ENCODE measurements around the gene GTF3A. TPM values are rescaled to one million over a fixed set of nuclear protein-coding genes. Genes with fewer than 3 reads are reported as not detected.

The GTF3A gene
- total and polyA plus RNA-seq, 4 donors, result 66.4 to 144 (median 96.7) TPM

GRCh38 chr13:27395007-27395510 lies 29.4 kb upstream of the GTF3A start:
- 92% methylated on average over 14 of the region's 14 CpGs for WGBS
- TF ChIP-seq JUND (IDR thresholded peaks at IDR 0.05) (no peak), HNF4G (IDR thresholded peaks at IDR 0.05) (no peak)
- TF ChIP-seq, protein P1, sequence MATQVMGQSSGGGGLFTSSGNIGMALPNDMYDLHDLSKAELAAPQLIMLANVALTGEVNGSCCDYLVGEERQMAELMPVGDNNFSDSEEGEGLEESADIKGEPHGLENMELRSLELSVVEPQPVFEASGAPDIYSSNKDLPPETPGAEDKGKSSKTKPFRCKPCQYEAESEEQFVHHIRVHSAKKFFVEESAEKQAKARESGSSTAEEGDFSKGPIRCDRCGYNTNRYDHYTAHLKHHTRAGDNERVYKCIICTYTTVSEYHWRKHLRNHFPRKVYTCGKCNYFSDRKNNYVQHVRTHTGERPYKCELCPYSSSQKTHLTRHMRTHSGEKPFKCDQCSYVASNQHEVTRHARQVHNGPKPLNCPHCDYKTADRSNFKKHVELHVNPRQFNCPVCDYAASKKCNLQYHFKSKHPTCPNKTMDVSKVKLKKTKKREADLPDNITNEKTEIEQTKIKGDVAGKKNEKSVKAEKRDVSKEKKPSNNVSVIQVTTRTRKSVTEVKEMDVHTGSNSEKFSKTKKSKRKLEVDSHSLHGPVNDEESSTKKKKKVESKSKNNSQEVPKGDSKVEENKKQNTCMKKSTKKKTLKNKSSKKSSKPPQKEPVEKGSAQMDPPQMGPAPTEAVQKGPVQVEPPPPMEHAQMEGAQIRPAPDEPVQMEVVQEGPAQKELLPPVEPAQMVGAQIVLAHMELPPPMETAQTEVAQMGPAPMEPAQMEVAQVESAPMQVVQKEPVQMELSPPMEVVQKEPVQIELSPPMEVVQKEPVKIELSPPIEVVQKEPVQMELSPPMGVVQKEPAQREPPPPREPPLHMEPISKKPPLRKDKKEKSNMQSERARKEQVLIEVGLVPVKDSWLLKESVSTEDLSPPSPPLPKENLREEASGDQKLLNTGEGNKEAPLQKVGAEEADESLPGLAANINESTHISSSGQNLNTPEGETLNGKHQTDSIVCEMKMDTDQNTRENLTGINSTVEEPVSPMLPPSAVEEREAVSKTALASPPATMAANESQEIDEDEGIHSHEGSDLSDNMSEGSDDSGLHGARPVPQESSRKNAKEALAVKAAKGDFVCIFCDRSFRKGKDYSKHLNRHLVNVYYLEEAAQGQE (IDR thresholded peaks at IDR 0.05), result no peak
- no peak for DNase-seq (ENCODE audit: low spot score)
- peaks cover 0 to 4% (median 0%) of the 10 kb centered on the region in 4 donors for H3K4me1 ChIP-seq (ENCODE audit: control insufficient read depth in 4 of 4, insufficient read depth in 4 of 4, low read length in 3 of 4)
- H3K36me3 ChIP-seq (ENCODE audit: control insufficient read depth in 4 of 4, insufficient read depth in 3 of 4, low read depth in 1 of 4, low read length in 3 of 4), result no peaks in the 10 kb centered on the region
- no peaks in the 10 kb centered on the region for H3K27me3 ChIP-seq (ENCODE audit: control insufficient read depth in 4 of 4, insufficient read depth in 4 of 4, low read length in 3 of 4)
- H3K9ac ChIP-seq (ENCODE audit: low read depth in 1 of 2, low read length in 2 of 2), result no peak overlapping the region
- H3K9me3 ChIP-seq (ENCODE audit: control insufficient read depth in 4 of 4, low read length in 3 of 4), result no peaks in the 10 kb centered on the region
- H3K27ac ChIP-seq (ENCODE audit: low read depth in 1 of 2, low read length in 2 of 2), result no peak overlapping the region
- H3K4me3 ChIP-seq (ENCODE audit: low read depth in 1 of 3, low read length in 3 of 3), result no peak overlapping the region

DNA sequence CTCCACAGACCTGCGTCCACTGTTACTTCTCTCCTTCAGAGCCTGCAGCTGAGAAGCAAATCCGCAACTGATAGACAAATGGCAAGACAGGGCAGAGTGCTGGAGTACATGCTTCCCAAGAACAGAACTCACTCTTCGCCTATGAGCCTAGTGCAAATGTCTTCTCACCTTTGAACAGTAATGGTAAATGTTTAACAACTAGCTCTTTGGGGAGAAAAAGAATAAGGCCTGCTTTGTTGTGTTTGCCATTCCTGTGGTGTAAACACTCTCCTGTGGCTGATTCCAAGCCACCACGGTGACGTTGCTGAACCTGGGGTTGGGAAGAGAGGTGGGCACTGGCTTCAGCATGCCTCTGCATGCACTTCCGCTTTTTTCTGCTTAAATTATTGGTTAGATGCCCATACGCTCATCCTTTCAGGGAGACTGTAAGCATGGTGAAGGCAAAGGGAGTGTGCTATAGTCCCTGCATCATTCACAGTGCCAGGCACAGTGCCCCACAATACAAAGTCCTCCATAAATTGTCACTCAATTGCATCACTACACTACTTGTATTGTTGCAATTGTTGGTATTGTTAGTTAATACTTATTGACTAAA lies 28.1 kb upstream of the GTF3A start:
- WGBS, result 66% methylated on average over 7 of the region's 7 CpGs
- Histone ChIP-seq H3K9ac (ENCODE audit: low read depth in 1 of 2, low read length in 2 of 2) (no peak overlapping the region), H3K27ac (ENCODE audit: low read depth in 1 of 2, low read length in 2 of 2) (no peak overlapping the region), H3K36me3 (ENCODE audit: control insufficient read depth in 4 of 4, insufficient read depth in 3 of 4, low read depth in 1 of 4, low read length in 3 of 4) (no peaks in the 10 kb centered on the region), H3K9me3 (ENCODE audit: control insufficient read depth in 4 of 4, low read length in 3 of 4) (no peaks in the 10 kb centered on the region), H3K4me3 (ENCODE audit: low read depth in 1 of 3, low read length in 3 of 3) (peak overlapping the region in 2 of 3 donors; percentile 5 to 14), H3K27me3 (ENCODE audit: control insufficient read depth in 4 of 4, insufficient read depth in 4 of 4, low read length in 3 of 4) (no peaks in the 10 kb centered on the region), H3K4me1 (ENCODE audit: control insufficient read depth in 4 of 4, insufficient read depth in 4 of 4, low read length in 3 of 4) (peaks cover 0 to 4% (median 0%) of the 10 kb centered on the region in 4 donors)
- TF ChIP-seq NR2F2 (IDR thresholded peaks at IDR 0.05) (no peak), SP1 (IDR thresholded peaks at IDR 0.05) (peak; percentile 75), HNF4A (conservative IDR thresholded peaks at IDR 0.05) (peak; percentile 66 to 74), HNF4G (IDR thresholded peaks at IDR 0.05) (peak; percentile 17), CTCF (IDR thresholded peaks at IDR 0.05; ENCODE audit: low read depth, low read length, missing input control) (no peak), FOXA1 (IDR thresholded peaks at IDR 0.05) (no peak), RXRA (IDR thresholded peaks at IDR 0.05) (peak; percentile 27 to 52), JUND (IDR thresholded peaks at IDR 0.05) (no peak), YY1 (IDR thresholded peaks at IDR 0.05) (peak; percentile 67), EGR1 (IDR thresholded peaks at IDR 0.05; ENCODE audit: low read depth in 2 of 2) (no peak), FOXA2 (IDR thresholded peaks at IDR 0.05) (peak; percentile 5), RAD21 (IDR thresholded peaks at IDR 0.05) (peak in 1 of 2 donors; percentile 23), GABPA (IDR thresholded peaks at IDR 0.05 in 1 of 2, conservative IDR thresholded peaks at IDR 0.05 in 1 of 2) (no peak), ZBTB33 (IDR thresholded peaks at IDR 0.05) (no peak), TAF1 (conservative IDR thresholded peaks at IDR 0.05) (peak; percentile 49), MAX (IDR thresholded peaks at IDR 0.05) (peak; percentile 33)
- TF ChIP-seq, protein P1 (IDR thresholded peaks at IDR 0.05), result no peak
- TF ChIP-seq, protein P2, sequence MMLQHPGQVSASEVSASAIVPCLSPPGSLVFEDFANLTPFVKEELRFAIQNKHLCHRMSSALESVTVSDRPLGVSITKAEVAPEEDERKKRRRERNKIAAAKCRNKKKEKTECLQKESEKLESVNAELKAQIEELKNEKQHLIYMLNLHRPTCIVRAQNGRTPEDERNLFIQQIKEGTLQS (IDR thresholded peaks at IDR 0.05), result no peak
- no peak for DNase-seq (ENCODE audit: low spot score)

All from liver (tissue), 9 donors.